Stimulated activated CD8-positive, alpha-beta memory T cell treated with anti-CD3 and anti-CD28 coated beads, Interleukin-7, amount 100 ng/mL, for 24 hours (primary cell): ENCODE measurements around the gene SYT3.
"Not testable (repeated sequence)": the region's sequence is repeated elsewhere in the genome, so short reads cannot be mapped to it uniquely, and the experiment has no call there.

Source experiments
- DNase-seq: peaks from one replicate; pipeline ENCODE4 v3.0.0-alpha.2; 2020; ENCODE audit warnings: low read depth

The SYT3 gene

DNA sequence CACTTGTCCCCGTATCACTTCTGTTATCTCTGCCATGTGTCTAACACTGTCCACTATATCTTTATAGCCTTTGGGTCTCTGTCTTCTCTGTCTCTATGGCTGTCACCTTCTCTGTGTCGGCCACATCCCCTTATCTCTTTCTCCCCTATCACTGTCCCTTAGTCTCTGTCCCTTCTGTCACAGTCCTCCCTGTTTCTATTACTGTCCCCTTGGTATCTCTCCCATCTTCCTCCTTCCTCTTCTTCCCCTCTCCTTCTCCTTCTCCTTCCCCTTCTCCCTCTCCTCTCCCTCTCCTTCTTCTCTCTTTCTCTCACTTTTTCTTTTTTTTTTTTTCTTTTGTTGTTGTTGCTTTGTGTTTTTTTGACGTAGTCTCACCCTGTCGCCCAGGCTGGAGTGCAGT, 36.7 kb downstream of the SYT3 start:
- no peak for DNase-seq

DNA sequence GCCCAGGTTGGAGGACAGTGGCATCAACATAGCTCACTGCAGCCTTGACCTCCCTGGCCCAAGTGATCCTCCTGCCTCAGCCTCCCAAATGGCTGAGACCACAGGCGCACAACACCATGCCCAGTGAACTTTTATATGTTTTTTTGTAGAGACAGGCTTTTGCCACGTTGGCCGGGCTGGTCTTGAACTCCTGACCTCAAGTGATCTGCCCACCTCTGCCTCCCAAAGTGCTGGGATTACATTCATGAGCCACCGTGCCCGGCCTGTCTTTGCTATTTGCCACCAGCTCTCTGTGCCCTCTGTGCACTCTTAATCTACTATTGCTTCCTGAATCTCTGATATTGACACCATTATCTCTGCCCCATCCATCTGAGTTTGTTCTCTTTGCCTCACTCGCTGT, 37.2 kb downstream of the SYT3 start:
- DNase-seq = no peak

DNA sequence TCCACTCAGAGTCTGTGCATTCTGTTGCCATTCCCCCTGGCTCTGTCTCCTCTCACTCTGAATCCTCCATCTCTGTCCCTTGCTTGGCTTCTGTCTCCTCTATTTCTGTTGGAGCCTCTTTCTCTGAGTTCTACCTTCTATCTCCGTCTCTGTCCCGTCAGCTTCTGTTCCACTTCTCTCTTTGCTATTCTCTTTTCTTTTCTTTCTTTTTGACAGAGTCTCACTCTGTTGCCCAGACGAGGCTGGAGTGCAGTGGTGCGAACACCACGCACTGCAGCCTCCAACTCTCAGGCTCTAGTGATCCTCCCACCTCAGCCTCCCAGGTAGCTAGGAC, 37.6 kb downstream of the SYT3 start:
- no peak for DNase-seq

DNA sequence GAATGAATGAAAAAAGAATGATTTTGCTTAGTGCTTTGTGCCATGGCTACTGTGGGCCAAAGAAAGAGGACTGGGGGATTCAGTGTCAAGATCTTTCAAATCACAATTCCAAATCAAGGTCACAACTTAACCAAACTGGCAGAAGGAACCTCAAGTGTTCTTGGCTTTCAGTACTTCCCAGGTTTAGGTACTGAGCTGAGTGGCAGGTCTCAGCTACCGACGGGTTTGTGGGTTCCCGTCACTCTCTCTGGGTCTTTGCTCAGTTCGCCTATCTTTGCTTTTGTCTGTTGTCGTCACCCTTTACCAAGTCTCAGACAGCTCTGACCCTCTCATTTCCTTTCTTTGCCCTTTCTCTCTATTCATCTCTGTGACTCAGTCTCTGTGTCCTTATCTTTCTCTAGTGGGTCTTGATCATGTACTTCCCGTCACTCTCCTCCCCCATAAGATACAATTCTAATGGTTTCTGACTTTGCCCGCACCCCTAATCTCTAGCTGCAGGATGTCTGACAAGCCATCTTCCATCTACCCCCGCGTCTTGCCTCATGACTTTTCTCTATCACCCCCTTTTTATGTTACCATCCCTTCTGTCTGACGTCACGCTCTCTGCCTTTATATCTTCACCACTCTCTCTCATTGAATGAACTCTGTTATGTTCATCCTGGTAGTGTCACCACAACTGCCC, 38.1 kb downstream of the SYT3 start:
- DNase-seq = no peak

DNA sequence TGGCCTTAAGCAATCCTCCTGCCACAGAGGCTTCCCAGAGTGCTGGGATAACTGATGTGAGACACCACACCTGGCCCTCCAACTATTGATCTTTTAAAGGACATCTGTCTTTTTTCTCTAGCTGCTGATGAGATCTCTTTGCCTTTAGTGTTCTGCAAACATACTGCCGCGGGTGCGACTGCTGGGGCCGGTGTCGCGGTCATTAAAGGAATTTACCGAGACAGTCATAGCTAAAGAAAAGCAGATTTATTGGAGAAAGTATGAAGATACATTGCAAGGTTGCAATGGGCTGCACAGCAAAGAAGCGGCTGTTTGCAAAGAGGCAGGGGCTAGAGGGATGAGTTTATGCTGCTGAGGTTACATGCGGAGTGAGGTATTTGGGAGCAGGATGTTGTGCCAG, 40.3 kb downstream of the SYT3 start:
- DNase-seq = no peak

DNA sequence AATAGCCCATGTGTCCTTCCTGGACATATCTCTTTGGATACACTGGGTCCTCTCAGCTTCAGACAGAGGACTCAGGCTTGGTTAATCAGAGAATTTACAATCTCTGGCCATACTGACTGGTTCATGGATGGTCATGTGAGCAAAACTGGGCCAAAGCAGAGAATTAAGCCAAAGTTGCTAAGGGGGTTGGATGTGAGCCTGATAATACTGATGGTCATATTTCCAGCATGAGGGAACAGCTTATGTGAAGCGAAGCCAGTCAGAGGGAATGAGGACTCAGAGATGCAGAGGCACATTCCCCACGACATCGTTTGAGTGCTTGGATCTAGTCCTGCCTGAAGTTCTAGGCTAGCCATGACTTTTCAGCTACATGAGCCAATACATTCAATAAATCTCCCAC, 49.5 kb downstream of the SYT3 start:
- no peak for DNase-seq

DNA sequence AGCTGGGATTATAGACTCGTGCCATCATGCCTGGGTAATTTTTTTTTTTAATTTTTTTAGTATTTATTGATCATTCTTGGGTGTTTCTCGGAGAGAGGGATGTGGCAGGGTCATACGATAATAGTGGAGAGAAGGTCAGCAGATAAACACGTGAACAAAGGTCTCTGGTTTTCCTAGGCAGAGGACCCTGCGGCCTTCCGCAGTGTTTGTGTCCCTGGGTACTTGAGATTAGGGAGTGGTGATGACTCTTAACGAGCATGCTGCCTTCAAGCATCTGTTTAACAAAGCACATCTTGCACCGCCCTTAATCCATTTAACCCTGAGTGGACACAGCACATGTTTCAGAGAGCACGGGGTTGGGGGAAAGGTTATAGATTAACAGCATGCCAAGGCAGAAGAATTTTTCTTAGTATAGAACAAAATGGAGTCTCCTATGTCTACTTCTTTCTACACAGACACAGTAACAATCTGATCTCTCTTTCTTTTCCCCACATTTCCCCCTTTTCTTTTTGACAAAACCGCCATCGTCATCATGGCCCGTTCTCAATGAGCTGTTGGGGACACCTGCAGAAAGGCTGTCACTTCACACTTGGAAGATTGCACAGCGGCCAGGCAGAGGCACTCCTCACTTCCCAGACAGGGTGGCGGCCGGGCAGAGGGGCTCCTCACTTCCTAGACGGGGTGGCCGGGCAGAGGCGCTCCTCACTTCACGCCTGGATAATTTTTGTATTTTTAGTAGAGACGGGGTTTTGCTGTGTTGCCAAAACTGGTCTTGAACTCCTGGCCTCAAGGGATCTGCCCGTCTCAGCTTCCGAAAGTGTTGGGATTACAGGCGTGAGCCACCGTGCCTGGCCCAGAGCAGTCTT, 57.7 kb downstream of the SYT3 start:
- not testable (repeated sequence) for DNase-seq

DNA sequence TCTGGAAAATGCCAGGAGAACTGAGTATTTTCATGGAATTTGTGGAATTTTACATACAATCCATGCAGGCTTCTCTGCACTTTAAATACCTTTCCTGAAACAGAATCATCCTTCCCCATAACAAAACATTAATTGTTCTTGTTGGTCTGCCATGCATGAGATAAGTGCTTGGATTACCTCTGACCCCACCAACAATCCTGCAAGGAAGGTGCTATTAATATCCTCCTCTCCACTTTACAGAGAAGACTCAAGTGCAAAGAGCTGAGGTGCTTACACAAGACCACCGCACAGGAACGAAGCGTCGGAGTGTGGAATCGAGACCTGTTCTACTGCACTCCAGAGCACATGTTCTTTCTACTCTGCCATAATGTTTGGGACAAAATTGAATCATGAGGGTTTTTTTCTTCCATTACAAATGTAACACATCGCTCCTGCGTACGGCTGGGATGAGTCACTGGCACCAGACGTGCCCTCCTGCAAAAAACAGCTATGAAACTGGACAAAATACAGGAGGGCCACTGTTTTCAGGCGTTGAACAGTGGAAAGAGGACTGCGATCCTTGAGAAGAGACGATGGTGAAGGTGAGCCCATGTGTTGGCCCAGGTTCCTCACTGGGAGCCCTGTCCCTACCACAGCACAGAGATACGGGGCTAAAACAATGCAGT, 58.6 kb downstream of the SYT3 start:
- no peak for DNase-seq

DNA sequence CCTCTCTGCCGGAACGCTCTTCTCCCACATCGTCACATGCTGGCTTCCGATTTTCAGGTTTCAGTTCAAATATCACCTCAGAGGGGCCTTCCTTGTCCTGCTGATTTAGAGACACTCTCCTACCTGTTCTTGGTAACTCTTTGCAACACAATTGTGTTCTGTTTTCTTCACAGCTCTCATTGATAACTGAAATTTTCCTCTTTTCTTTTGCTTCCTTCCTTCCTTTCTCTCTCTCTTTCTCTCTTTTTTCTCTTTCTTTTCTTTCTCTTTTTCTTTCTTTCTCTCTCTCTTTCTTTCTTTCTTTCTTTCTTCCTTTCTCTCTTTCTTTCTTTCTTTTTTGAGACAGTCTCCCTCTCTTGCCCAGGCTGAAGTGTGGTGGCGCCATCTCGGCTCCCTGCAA, 59.4 kb downstream of the SYT3 start:
- no peak for DNase-seq

DNA sequence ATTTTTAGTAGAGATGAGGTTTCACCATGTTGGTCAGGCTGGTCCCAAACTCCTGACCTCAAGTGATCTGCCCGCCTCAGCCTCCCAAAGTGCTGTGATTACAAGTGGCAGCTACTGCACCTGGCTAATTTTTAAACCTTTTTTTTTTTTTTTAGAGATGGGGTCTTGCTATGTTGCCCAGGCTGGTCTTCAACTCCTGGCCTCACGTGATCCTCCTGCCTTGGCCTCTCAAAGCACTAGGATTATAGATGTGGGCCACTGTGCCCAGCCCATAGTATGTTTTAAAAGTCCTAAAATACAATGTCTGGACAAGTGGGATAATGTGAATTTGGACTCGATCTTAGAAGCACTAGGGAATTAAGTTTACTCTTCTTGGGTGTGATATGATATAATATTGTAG, 62.9 kb downstream of the SYT3 start:
- DNase-seq = not testable (repeated sequence)

DNA sequence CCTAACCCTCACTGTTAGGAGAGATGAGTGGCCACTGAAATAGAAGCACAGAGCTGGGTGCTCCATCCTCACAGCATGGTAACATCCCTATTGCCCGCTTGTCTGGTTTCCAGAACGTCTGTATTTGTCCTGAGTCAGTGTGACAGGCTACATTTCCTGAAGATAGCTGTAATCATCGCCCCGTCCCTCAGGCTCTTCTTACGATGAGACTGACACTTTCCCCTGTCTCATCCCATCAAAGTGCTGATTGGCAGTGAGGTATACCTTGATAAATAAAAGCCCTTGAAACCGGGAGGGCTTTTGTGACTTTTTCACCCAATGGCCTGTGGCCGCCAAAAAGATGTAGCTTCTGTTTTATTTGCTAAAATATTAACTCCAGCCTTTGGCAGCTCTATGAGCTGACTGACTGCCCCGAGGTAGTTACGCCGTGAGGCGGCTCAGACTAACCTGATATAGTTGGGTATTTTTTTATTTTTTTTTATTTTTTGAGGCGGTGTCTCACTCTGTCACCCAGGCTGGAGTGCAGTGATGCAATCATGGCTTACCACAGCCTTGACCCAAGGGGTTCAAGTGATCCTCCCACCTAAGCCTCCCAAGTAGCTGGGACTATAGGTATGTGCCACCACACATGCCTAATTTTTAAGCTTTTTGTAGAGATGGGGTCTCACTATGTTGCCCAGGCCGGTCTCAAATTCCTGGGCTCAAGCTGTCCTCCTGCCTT, 65.8 kb downstream of the SYT3 start:
- no peak for DNase-seq
